ENCODE measurements around the gene NALCN. TPM values are rescaled to one million over a fixed set of nuclear protein-coding genes. Genes with fewer than 3 reads are reported as not detected.

NALCN gene
- total RNA-seq, 1 donor from 2014 or later = 0.12 TPM

- DNase-seq (ENCODE audit: low spot score, unreplicated experiment) = no peak
- Mint-ChIP-seq H3K27me3 (no peaks in the 10 kb centered on the region), H3K9me3 (ENCODE audit: low read depth) (no peaks in the 10 kb centered on the region), H3K4me3 (ENCODE audit: low read depth) (no peak overlapping the region), H3K36me3 (ENCODE audit: insufficient read depth) (no peaks in the 10 kb centered on the region), H3K4me1 (ENCODE audit: low read depth) (no peaks in the 10 kb centered on the region), H3K27ac (no peak overlapping the region)
- no peak for TF ChIP-seq CTCF (IDR thresholded peaks at IDR 0.05; ENCODE audit: unreplicated experiment)
Observed at GRCh38 chr13:101219609-101220265, 196.6 kb downstream of the NALCN start.

GRCh38 chr13:101218484-101218883, 197.8 kb downstream of the NALCN start:
- DNase-seq (ENCODE audit: low spot score, unreplicated experiment) = no peak
- no peak for TF ChIP-seq CTCF (IDR thresholded peaks at IDR 0.05; ENCODE audit: unreplicated experiment)
- Mint-ChIP-seq H3K4me3 (ENCODE audit: low read depth) (no peak overlapping the region), H3K4me1 (ENCODE audit: low read depth) (no peaks in the 10 kb centered on the region), H3K27me3 (no peaks in the 10 kb centered on the region), H3K36me3 (ENCODE audit: insufficient read depth) (no peaks in the 10 kb centered on the region), H3K9me3 (ENCODE audit: low read depth) (no peaks in the 10 kb centered on the region), H3K27ac (no peak overlapping the region)

GRCh38 chr13:101217086-101217485, 199.2 kb downstream of the NALCN start:
- Mint-ChIP-seq H3K36me3 (ENCODE audit: insufficient read depth) (no peaks in the 10 kb centered on the region), H3K4me1 (ENCODE audit: low read depth) (no peaks in the 10 kb centered on the region), H3K27ac (no peak overlapping the region), H3K9me3 (ENCODE audit: low read depth) (peaks cover 5% of the 10 kb centered on the region), H3K4me3 (ENCODE audit: low read depth) (no peak overlapping the region), H3K27me3 (no peaks in the 10 kb centered on the region)
- TF ChIP-seq CTCF (IDR thresholded peaks at IDR 0.05; ENCODE audit: unreplicated experiment) = no peak
- DNase-seq (ENCODE audit: low spot score, unreplicated experiment) = no peak

GRCh38 chr13:101211261-101211660, 205.0 kb downstream of the NALCN start:
- H3K27ac Mint-ChIP-seq = no peak overlapping the region
- TF ChIP-seq CTCF (IDR thresholded peaks at IDR 0.05; ENCODE audit: unreplicated experiment) = no peak

GRCh38 chr13:101210774-101211173, 205.5 kb downstream of the NALCN start:
- no peaks in the 10 kb centered on the region for H3K36me3 Mint-ChIP-seq (ENCODE audit: insufficient read depth)

More at GRCh38 chr13:101211261-101211660, 205.0 kb downstream of the NALCN start:
- H3K27me3 Mint-ChIP-seq = no peaks in the 10 kb centered on the region
- H3K4me1 Mint-ChIP-seq (ENCODE audit: low read depth) = no peaks in the 10 kb centered on the region
- DNase-seq (ENCODE audit: low spot score, unreplicated experiment) = no peak
- no peaks in the 10 kb centered on the region for H3K36me3 Mint-ChIP-seq (ENCODE audit: insufficient read depth)
- peaks cover 11% of the 10 kb centered on the region for H3K9me3 Mint-ChIP-seq (ENCODE audit: low read depth)
- no peak overlapping the region for H3K4me3 Mint-ChIP-seq (ENCODE audit: low read depth)

More at GRCh38 chr13:101210774-101211173, 205.5 kb downstream of the NALCN start:
- TF ChIP-seq CTCF (IDR thresholded peaks at IDR 0.05; ENCODE audit: unreplicated experiment) = no peak
- no peaks in the 10 kb centered on the region for H3K27me3 Mint-ChIP-seq
- DNase-seq (ENCODE audit: low spot score, unreplicated experiment) = no peak
- peaks cover 11% of the 10 kb centered on the region for H3K9me3 Mint-ChIP-seq (ENCODE audit: low read depth)
- no peak overlapping the region for H3K4me3 Mint-ChIP-seq (ENCODE audit: low read depth)
- H3K27ac Mint-ChIP-seq = no peak overlapping the region
- no peaks in the 10 kb centered on the region for H3K4me1 Mint-ChIP-seq (ENCODE audit: low read depth)
